Upper lobe of left lung (tissue), 4 donors: ENCODE results near the gene MOK.

Experiments
- POLR2AphosphoS5 ChIP-seq, 2 donors: sonication (generic); formaldehyde crosslinking; IDR thresholded peaks; one replicate each; pipeline ENCODE4 v1.5.1; 2017; ENCODE audit warnings: antibody characterized with exemption in 2 of 2
- TF ChIP-seq, protein P1 (sequence below), 6 experiments: fragments of 450-650 bp in 4 of 6; fragments of 200-600 bp in 2 of 6; sonication (generic) in 2 of 6; IDR thresholded peaks; one replicate each; pipeline ENCODE4 v1.5.1; 2016 to 2019; ENCODE audit warnings: antibody characterized with exemption in 6 of 6

DNA sequence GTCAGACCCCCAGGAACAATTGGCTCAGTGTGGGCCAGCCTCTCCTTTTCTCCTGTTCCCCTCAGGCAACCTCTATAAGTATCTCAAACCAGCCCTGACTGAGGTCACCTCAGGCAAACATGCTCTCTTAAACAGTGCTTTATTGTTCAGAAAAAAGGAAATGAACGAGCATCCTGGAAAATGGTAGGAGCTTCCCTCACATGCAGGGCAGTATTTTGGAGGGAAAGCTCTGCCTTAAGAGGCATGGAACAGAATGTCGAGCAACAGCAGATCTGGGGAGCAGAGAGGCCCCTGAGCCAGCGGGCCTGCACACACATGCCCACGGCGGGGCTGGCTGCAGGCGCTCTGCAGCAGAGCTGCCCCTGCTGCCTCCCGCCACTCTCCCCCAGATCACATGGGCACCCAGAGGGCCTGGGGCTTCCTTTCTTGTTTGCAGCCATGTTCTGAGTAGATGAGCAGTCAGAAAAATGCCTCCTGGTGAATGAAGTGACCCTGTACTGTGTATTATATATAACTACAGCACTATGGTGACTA is 42.0 kb downstream of the MOK start:
- TF ChIP-seq, protein P1, sequence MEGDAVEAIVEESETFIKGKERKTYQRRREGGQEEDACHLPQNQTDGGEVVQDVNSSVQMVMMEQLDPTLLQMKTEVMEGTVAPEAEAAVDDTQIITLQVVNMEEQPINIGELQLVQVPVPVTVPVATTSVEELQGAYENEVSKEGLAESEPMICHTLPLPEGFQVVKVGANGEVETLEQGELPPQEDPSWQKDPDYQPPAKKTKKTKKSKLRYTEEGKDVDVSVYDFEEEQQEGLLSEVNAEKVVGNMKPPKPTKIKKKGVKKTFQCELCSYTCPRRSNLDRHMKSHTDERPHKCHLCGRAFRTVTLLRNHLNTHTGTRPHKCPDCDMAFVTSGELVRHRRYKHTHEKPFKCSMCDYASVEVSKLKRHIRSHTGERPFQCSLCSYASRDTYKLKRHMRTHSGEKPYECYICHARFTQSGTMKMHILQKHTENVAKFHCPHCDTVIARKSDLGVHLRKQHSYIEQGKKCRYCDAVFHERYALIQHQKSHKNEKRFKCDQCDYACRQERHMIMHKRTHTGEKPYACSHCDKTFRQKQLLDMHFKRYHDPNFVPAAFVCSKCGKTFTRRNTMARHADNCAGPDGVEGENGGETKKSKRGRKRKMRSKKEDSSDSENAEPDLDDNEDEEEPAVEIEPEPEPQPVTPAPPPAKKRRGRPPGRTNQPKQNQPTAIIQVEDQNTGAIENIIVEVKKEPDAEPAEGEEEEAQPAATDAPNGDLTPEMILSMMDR (IDR thresholded peaks at IDR 0.05), result no peak
- no peak for TF ChIP-seq POLR2AphosphoS5 (IDR thresholded peaks at IDR 0.05)
